ENCODE measurements around the gene LYZL2. TPM values are rescaled to one million over a fixed set of nuclear protein-coding genes. Genes with fewer than 3 reads are reported as not detected.

The LYZL2 gene
- total and polyA plus RNA-seq, 2 donors (not counting 3 experiments of a cell fraction or from before 2014, with no cell fraction given): not detected

DNA sequence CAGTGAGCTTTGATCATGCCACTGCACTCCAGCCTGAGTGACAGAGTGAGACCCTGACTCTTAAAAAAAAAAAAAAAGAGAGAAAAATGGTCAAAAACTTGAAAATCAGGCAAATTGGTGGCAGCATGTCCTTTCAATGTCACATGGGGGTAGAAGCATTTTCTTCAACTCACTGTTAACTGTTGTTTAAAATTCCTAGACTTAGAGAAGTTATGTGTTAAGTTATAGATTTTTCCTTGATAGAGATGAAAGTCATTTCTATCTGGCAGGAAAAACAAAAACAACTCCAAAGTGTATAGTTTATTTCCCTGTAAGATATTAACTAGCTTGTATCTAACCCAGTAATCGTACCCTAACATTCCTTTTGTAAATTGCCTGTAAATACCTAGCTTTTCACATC is 26.8 kb downstream of the LYZL2 start:
- no peak overlapping the region for H2AFZ ChIP-seq (ENCODE audit: low read depth, low read length)
- BruUV-seq (replicated peaks): no TSS peak
- no peaks in the 10 kb centered on the region for H3K36me3 ChIP-seq (ENCODE audit: control insufficient read depth in 2 of 2, extremely low read depth in 1 of 2, insufficient read depth in 2 of 2, low read length in 2 of 2)
- no peaks in the 10 kb centered on the region for H4K20me1 ChIP-seq (replicated peaks; ENCODE audit: control insufficient read depth, extremely low read depth, insufficient read depth, low read length)
- TF ChIP-seq EZH2 (IDR thresholded peaks at IDR 0.05; ENCODE audit: borderline replicate concordance, low read depth, low read length, severe bottlenecking): no peak
- TF ChIP-seq POLR2A (IDR thresholded peaks at IDR 0.05; ENCODE audit: low read depth, low read length): no peak
- TF ChIP-seq GATA2 (IDR thresholded peaks at IDR 0.05; ENCODE audit: insufficient read depth, insufficient read length, low read depth, low read length): no peak
- TF ChIP-seq, protein P1, sequence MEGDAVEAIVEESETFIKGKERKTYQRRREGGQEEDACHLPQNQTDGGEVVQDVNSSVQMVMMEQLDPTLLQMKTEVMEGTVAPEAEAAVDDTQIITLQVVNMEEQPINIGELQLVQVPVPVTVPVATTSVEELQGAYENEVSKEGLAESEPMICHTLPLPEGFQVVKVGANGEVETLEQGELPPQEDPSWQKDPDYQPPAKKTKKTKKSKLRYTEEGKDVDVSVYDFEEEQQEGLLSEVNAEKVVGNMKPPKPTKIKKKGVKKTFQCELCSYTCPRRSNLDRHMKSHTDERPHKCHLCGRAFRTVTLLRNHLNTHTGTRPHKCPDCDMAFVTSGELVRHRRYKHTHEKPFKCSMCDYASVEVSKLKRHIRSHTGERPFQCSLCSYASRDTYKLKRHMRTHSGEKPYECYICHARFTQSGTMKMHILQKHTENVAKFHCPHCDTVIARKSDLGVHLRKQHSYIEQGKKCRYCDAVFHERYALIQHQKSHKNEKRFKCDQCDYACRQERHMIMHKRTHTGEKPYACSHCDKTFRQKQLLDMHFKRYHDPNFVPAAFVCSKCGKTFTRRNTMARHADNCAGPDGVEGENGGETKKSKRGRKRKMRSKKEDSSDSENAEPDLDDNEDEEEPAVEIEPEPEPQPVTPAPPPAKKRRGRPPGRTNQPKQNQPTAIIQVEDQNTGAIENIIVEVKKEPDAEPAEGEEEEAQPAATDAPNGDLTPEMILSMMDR (IDR thresholded peaks at IDR 0.05; ENCODE audit: extremely low read depth in 1 of 2, insufficient read depth in 1 of 2, low read depth in 1 of 2, low read length in 2 of 2): no peak
- TF ChIP-seq POLR2AphosphoS5 (IDR thresholded peaks at IDR 0.05; ENCODE audit: insufficient read depth, low read depth, low read length): no peak
- TF ChIP-seq JUN (IDR thresholded peaks at IDR 0.05; ENCODE audit: borderline replicate concordance, insufficient read depth, insufficient read length, low read depth): no peak
- TF ChIP-seq MYC (IDR thresholded peaks at IDR 0.05; ENCODE audit: low read depth, low read length): no peak
- TF ChIP-seq, protein P2, sequence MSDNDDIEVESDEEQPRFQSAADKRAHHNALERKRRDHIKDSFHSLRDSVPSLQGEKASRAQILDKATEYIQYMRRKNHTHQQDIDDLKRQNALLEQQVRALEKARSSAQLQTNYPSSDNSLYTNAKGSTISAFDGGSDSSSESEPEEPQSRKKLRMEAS (IDR thresholded peaks at IDR 0.05; ENCODE audit: insufficient read depth, insufficient read length): no peak
- no peak for TF ChIP-seq FOS (IDR thresholded peaks at IDR 0.05; ENCODE audit: borderline replicate concordance, insufficient read depth, low read length)
- no peak overlapping the region for H3K4me2 ChIP-seq (ENCODE audit: insufficient read depth, low read length)
- ChIA-PET CTCF (interaction anchor here (2.0 kb wide), 1 partner anchor 11 kb away, joined by 14 read pairs; no protein-coding TSS in a partner anchor), POLR2A (no interaction called here)
- intact Hi-C loops (cut with micrococcal nuclease) (no loop called here), dilution Hi-C loops (cut with MboI; ENCODE audit: extremely low pct_ligation_motif_present, low sequenced_read_pairs) (no loop called here)
- H3K9me1 ChIP-seq (replicated peaks; ENCODE audit: control insufficient read depth, extremely low read depth, insufficient read depth, low read length): no peaks in the 10 kb centered on the region
- H3K9me3 ChIP-seq (replicated peaks; ENCODE audit: control insufficient read depth, insufficient read depth, low read length): no peaks in the 10 kb centered on the region
- H3K9ac ChIP-seq (replicated peaks; ENCODE audit: extremely low read depth, insufficient read depth, low read length): no peak overlapping the region
- H3K4me1 ChIP-seq (ENCODE audit: control insufficient read depth, extremely low read depth, insufficient read depth, low read length): peaks cover 5% of the 10 kb centered on the region
- DNase-seq (ENCODE audit: low read depth, low spot score) (no peak), FAIRE-seq (no peak)
- peaks cover 0 to 2% of the 10 kb centered on the region in 2 experiments for H3K27me3 ChIP-seq (ENCODE audit: control insufficient read depth in 2 of 2, insufficient read depth in 2 of 2, low read length in 2 of 2)
- no peaks in the 10 kb centered on the region for H3K79me2 ChIP-seq (ENCODE audit: control insufficient read depth, insufficient read depth, low read length)
- no peak overlapping the region for H3K4me3 ChIP-seq (replicated peaks in 1 of 3; ENCODE audit: insufficient read depth in 1 of 3, low read depth in 1 of 3, low read length in 3 of 3)
- no peak overlapping the region for H3K27ac ChIP-seq (ENCODE audit: insufficient read depth, low read depth, low read length)
